Skeletal muscle tissue (tissue), 1 donor: ENCODE data around the gene MINDY4. TPM values are rescaled to one million over a fixed set of nuclear protein-coding genes. Genes with fewer than 3 reads are reported as not detected.

Experiments used
- total RNA-seq: library from RNA; depleted of rRNA; stranded (reverse); fragments of >200 nt; gene quantifications from one replicate; pipeline ENCODE4 v1.2.3, GENCODE V29; 2014

The MINDY4 gene
- total RNA-seq, 1 donor from 2014 or later: 7.8 TPM

Other genes with a start within 250 kb of the MINDY4 start
- gene GARS1, start 176.5 kb upstream of the MINDY4 start, total RNA-seq: 41.2 TPM
- under 0.01 TPM for gene CRHR2, start 89.0 kb upstream of the MINDY4 start, total RNA-seq
- gene INMT, start 19.3 kb upstream of the MINDY4 start, total RNA-seq: 35.5 TPM
- gene AQP1, start 140.4 kb downstream of the MINDY4 start, total RNA-seq: 67.8 TPM
- gene GHRHR, start 192.5 kb downstream of the MINDY4 start, total RNA-seq: not detected